ENCODE data around the gene MICAL1.
"Not testable (repeated sequence)": the region's sequence is repeated elsewhere in the genome, so short reads cannot be mapped to it uniquely, and the experiment has no call there.

Gene MICAL1

DNA sequence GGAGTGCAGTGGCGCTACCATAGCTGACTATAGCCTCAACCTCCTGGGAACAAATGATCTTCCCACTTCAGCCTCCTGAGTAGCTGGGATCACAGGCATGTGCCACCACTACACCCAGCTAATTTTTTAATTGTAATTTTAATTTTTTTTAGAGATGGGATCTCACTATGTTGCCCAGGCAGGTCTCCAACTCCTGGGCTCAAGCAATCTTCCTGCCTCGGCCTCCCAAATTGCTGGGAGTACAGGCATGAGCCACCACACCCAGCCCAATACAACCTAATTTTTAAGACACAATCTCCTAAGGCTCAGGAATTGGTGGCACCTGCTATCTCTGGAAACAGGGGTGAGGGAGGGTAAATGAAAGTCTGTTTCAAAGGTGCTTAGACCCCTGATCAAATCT is 21.6 kb upstream of the MICAL1 start:
- no peak for DNase-seq

DNA sequence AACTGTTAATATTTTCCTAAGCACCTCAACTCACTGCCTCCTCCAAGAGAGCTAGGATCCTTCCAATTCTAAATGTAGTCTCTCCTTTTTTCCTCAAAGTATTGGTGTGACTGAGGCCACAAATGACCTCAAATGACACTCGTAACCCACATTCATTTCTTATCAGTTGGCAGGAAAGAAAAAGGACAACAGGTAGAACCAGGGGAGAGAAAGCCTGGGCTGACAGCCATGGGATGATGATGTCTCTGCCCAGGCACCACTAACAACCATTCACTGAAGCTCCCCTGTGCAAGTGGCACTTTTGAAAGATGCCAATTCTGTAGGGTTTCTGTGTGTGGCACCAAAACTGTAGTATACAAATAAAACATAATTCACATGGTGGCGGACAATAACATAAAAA is 20.1 kb upstream of the MICAL1 start:
- no peak for DNase-seq

- no peak for DNase-seq
Measured at GRCh38 chr6:109474995-109475394, 19.4 kb upstream of the MICAL1 start.

DNA sequence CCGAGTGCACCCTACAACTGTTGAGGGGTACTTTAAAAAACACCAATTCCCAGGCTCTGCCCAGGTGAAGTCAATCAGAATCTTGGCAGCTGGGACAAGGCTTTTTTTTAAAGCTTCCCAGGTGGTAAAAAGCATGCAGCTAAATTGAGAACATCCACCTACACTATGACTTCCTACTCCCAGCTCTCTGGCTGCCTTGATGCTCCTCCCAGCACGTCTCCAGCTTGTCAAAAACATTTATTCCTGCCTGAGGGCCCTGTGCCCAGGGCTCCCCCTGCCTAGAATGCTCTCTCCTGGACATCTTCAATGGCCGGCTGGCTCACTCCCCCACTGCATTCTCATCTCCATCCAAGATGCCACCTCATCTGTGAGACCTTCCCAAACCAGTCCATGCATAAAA is 17.5 kb upstream of the MICAL1 start:
- no peak for DNase-seq

DNA sequence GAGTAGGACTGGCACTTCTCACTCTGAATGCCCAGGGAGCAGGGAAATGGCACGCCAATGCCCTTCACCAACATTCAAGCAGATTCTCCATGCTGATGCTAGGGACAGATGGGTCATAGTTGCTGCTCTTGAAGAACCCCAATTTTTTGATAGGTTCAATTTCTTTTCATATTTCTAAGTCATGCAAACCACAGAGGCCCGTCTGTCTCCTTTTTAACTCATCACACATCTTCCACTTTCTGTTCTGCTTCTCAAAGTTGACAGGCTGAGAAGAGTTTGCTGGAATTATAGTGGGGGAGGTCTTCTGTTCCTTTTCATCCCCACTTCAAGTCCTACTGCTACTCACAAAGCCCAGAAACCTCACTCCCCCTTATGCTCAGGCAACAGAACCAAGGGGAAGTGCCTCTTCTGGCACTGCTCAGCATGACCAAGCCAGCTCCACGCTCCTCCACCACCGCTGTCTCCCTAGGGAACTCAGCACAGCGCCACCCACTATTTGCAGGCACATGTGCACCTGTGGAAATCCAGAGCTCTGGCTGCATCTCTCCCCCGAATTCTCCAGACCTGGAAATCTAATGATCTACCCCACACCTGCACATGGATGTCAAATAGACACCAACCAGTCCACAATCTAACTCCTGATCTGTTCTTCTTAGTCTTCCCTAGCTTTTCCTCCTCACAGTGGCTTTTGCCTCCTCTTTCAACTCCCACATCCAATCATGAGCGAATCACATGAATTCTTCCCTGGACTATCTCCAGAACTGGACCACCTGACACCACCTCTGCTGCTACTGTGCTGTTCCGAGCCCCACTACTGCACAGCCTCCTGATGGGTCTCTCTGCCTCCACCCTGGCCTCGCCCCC is 16.8 kb upstream of the MICAL1 start:
- no peak for DNase-seq

- DNase-seq: no peak
Measured at GRCh38 chr6:109471105-109471810, 15.7 kb upstream of the MICAL1 start.

GRCh38 chr6:109469591-109470189 is 14.1 kb upstream of the MICAL1 start:
- DNase-seq: no peak

DNA sequence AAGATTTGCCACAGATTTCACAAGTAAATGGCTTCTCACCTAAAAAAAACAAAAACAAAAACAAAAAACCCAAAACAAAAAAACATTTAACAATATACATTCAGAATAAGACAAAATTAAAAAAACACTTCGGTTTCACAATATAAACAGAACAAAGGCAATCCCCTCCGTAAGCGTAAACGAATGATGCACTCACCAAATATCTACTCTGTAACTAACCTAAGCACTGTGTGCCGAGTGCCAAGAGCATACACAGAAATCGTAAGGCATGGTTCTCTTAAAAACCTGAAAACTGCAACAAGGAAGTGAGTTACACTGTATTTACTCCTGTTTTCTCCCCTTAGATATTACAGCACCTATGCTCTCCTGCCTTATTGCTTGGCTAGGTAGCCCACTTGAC is 12.1 kb upstream of the MICAL1 start:
- DNase-seq: no peak

DNA sequence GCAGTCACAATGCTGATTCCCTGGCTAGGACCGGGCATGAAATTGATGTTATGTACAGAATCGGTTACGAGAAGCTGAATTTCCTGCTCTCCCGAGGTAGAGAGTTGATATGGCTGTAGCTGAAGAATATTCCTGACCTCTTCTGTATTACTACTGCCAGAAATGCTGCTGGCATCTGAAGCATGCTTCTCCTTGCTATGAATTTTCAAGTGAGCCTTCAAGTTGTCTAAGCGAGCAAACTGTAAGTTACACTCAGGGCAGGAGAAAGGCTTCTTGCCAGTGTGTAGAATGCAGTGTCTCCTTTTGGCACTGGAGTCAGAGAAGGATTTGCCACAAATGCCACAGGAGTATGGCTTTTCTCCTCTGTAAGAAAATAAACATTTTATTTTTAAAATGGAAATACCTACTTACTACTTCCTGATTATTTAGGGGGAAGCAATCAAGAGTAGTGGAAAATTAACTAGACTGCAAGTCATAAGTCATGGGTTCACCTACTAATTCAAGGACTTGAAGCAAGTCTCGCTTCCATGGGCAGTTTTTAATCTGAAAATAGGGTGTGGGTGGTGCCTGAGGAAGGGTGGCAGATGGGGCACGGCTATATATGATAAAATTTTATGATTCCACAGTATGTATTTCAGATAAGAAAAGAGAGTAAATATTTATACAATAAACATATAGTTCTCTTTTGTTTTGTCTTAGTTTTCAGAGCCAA is 10.8 kb upstream of the MICAL1 start:
- no peak for DNase-seq

GRCh38 chr6:109465772-109466171 is 10.2 kb upstream of the MICAL1 start:
- no peak for DNase-seq

DNA sequence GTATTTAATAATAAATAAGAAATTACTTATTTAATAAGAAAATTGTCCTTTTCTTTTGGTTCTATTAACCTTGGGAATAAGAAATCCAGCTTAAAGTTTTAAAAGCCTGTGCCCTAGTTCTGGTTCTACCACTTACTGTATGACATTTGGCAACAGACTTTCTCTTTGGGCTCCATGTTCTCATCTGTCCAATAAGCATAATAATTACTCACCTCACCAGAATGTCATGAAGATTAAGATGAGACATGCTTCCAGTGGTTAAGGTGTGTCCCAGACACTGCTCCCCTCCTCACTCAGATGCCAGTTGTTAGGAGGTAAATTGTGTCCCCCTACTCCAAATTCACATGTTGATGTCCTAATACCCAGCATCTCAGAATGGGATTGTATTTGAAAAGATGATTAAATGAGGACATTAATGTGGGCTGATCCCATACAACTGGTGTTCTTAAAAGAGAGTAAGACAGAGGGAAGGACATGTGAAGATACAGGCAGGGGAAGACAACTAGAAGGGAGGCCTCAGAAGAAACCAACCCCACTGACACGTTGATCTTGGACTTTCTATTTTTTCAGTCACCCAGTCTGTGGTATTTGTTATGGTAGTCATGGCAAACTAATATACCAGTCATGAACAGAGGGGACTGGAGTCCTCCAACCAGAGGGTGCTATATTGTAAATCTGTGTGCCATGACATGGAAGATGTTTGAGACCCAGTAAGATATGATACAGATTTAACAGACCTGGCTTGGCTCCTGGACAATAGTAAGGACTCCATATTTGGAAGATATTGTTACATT is 6.4 kb upstream of the MICAL1 start:
- no peak for DNase-seq

DNA sequence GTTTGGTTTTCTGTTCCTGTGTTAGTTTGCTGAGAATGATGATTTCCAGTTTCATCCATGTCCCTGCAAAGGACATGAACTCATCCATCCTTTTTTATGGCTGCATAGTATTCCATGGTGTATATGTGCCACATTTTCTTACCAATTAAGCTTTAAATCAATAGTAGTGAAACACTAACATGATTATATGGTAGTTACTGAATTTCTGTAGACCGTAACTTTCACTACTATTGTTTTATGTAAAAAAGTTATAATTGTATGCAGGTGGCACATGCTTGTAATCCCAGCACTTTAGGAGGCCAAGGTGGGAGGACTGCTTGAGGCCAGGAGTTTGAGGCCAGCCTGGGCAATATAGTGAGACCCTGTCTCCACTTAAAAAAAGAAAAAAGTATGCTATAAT is 5.6 kb upstream of the MICAL1 start:
- not testable (repeated sequence) for DNase-seq

GRCh38 chr6:109460161-109460829 is 4.7 kb upstream of the MICAL1 start:
- no peak for DNase-seq

GRCh38 chr6:109458774-109459531 is 3.4 kb upstream of the MICAL1 start:
- no peak for DNase-seq

- no peak for DNase-seq
Measured at GRCh38 chr6:109457562-109457996, 2.0 kb upstream of the MICAL1 start.

- DNase-seq: no peak
Measured at GRCh38 chr6:109456710-109457561, 1.4 kb upstream of the MICAL1 start.

- no peak for DNase-seq
Measured at GRCh38 chr6:109456111-109456583, 575 bp upstream of the MICAL1 start.

- peak; percentile 74 for DNase-seq
Measured at GRCh38 chr6:109454496-109455436, 806 bp downstream of the MICAL1 start.

Data from activated CD4-positive, alpha-beta T cell treated with anti-CD3 and anti-CD28 coated beads, Interleukin-2, amount 50 U/mL, for 1 hour (primary cell).